ENCODE results near the gene HPCAL1.

DNA sequence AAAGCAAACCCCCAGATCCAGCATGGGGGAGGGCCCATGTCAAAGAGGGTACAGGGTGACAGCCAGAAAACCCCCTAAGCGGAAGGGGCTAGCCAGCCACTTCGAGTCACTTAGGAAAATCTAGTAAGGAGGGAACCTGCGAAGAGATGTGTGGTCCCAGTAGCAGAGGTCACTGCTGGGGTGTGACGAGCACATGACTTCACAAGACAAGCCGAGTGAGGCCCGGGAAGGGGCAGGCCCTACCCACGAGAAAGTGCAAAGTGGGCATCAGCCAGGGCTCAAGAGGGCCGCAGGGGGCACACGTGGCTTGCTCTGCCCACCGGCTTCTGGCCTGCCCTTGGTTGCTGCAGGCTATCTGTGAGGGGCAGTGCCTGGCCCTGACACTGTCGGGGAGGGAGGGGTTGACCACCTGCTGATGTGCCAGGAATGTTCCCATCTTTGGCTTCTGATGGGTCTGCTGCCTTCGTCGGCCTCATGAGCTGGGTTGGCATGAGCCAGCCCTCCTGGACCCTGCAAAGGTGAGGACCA is 133.9 kb downstream of the HPCAL1 start:
- no peak for TF ChIP-seq GATA2 (IDR thresholded peaks at IDR 0.05; ENCODE audit: insufficient read depth, insufficient read length, low read depth, low read length)
- TF ChIP-seq, protein P1, sequence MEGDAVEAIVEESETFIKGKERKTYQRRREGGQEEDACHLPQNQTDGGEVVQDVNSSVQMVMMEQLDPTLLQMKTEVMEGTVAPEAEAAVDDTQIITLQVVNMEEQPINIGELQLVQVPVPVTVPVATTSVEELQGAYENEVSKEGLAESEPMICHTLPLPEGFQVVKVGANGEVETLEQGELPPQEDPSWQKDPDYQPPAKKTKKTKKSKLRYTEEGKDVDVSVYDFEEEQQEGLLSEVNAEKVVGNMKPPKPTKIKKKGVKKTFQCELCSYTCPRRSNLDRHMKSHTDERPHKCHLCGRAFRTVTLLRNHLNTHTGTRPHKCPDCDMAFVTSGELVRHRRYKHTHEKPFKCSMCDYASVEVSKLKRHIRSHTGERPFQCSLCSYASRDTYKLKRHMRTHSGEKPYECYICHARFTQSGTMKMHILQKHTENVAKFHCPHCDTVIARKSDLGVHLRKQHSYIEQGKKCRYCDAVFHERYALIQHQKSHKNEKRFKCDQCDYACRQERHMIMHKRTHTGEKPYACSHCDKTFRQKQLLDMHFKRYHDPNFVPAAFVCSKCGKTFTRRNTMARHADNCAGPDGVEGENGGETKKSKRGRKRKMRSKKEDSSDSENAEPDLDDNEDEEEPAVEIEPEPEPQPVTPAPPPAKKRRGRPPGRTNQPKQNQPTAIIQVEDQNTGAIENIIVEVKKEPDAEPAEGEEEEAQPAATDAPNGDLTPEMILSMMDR (IDR thresholded peaks at IDR 0.05; ENCODE audit: extremely low read depth in 1 of 2, insufficient read depth in 1 of 2, low read depth in 1 of 2, low read length in 2 of 2), result no peak
- no peak for TF ChIP-seq POLR2A (IDR thresholded peaks at IDR 0.05; ENCODE audit: low read depth, low read length)

Data from endothelial cell of umbilical vein (primary cell).